HEK293 (cell line): ENCODE data around the gene USP32.

ENCODE experiments used
- CTCF ChIA-PET: fragments of 350-600 bp; formaldehyde crosslinking; extraction: SDS; loops from one replicate; lab custom pipeline; 2021; ENCODE audit warnings: antibody characterized with exemption; lab: Yijun Ruan, JAX
- POLR2A ChIA-PET: fragments of 300-600 bp; formaldehyde crosslinking; extraction: SDS; loops from one replicate; lab custom pipeline; 2020; ENCODE audit warnings: antibody characterized with exemption, inconsistent platforms; lab: Yijun Ruan, JAX
- H3K27ac ChIP-seq: fragments of 200-500 bp; sonication (Bioruptor generic); 2 replicates; pipeline ENCODE4 v1.5.1; 2014; ENCODE audit warnings: low read depth, low read length, control low read depth, inconsistent platforms; ENCODE audit errors: extremely low read depth
- H3K36me3 ChIP-seq, 2 experiments: fragments of 200-500 bp in 1 of 2; sonication (Bioruptor generic) in 1 of 2; 1 replicate in 1 of 2; 2 replicates in 1 of 2; pipeline ENCODE4 v1.5.1; 2014 to 2017; ENCODE audit warnings: inconsistent platforms in 2 of 2, low read length in 2 of 2; ENCODE audit not compliant: control insufficient read depth in 2 of 2, insufficient read depth in 1 of 2
- H3K4me1 ChIP-seq: fragments of 200-500 bp; sonication (Bioruptor generic); 2 replicates; pipeline ENCODE4 v1.5.1; 2014; ENCODE audit warnings: mild to moderate bottlenecking, low read length, inconsistent platforms; ENCODE audit not compliant: control insufficient read depth, insufficient read depth
- H3K4me3 ChIP-seq: 2 replicates; pipeline ENCODE4 v1.5.1; 2011; ENCODE audit warnings: low read depth, mild to moderate bottlenecking, control low read depth, low read length, moderate library complexity
- H3K9me3 ChIP-seq: fragments of 200-500 bp; sonication (Bioruptor generic); 2 replicates; pipeline ENCODE4 v1.5.1; 2014; ENCODE audit warnings: low read depth, low read length, inconsistent platforms; ENCODE audit not compliant: control insufficient read depth, insufficient read depth
- KLF10 ChIP-seq: fragments of 450-650 bp; IDR thresholded peaks from 2 replicates; pipeline ENCODE4 v1.5.1; 2018; ENCODE audit warnings: missing biosample characterization, mild to moderate bottlenecking, missing genetic modification characterization
- KLF9 ChIP-seq: fragments of 450-650 bp; formaldehyde crosslinking; IDR thresholded peaks from 2 replicates; pipeline ENCODE4 v1.5.1; 2016; ENCODE audit warnings: missing biosample characterization, missing genetic modification characterization, low read depth
- MYNN ChIP-seq: fragments of 450-650 bp; formaldehyde crosslinking; IDR thresholded peaks from 2 replicates; pipeline ENCODE4 v1.5.1; 2016; ENCODE audit warnings: missing biosample characterization, missing genetic modification characterization, borderline replicate concordance
- OSR2 ChIP-seq: fragments of 450-650 bp; formaldehyde crosslinking; IDR thresholded peaks from 2 replicates; pipeline ENCODE4 v1.5.1; 2016; ENCODE audit warnings: missing biosample characterization, missing genetic modification characterization
- OVOL3 ChIP-seq: fragments of 450-650 bp; formaldehyde crosslinking; IDR thresholded peaks from 2 replicates; pipeline ENCODE4 v1.5.1; 2016; ENCODE audit warnings: missing biosample characterization, missing genetic modification characterization
- REPIN1 ChIP-seq: fragments of 450-650 bp; formaldehyde crosslinking; IDR thresholded peaks from 2 replicates; pipeline ENCODE4 v1.5.1; 2017; ENCODE audit warnings: missing biosample characterization, missing genetic modification characterization, low read depth
- SCRT2 ChIP-seq: fragments of 450-650 bp; formaldehyde crosslinking; IDR thresholded peaks from 2 replicates; pipeline ENCODE4 v1.5.1; 2016; ENCODE audit warnings: missing biosample characterization, missing genetic modification characterization
- SP3 ChIP-seq: fragments of 450-650 bp; formaldehyde crosslinking; IDR thresholded peaks from 2 replicates; pipeline ENCODE4 v1.5.1; 2016; ENCODE audit warnings: missing biosample characterization, missing genetic modification characterization
- ZBTB1 ChIP-seq: fragments of 450-650 bp; formaldehyde crosslinking; IDR thresholded peaks from 2 replicates; pipeline ENCODE4 v1.5.1; 2016; ENCODE audit warnings: missing biosample characterization, missing genetic modification characterization
- ZBTB17 ChIP-seq: fragments of 450-650 bp; formaldehyde crosslinking; IDR thresholded peaks from 2 replicates; pipeline ENCODE4 v1.5.1; 2016; ENCODE audit warnings: missing biosample characterization, missing genetic modification characterization
- ZBTB7A ChIP-seq: fragments of 450-650 bp; formaldehyde crosslinking; IDR thresholded peaks from 2 replicates; pipeline ENCODE4 v1.5.1; 2016; ENCODE audit warnings: low read depth, missing biosample characterization, missing genetic modification characterization
- ZNF221 ChIP-seq: fragments of 450-650 bp; formaldehyde crosslinking; IDR thresholded peaks from 2 replicates; pipeline ENCODE4 v1.5.1; 2017; ENCODE audit warnings: missing biosample characterization, missing genetic modification characterization, borderline replicate concordance
- ZNF24 ChIP-seq: fragments of 450-650 bp; formaldehyde crosslinking; IDR thresholded peaks from 2 replicates; pipeline ENCODE4 v1.5.1; 2016; ENCODE audit warnings: missing biosample characterization, missing genetic modification characterization
- ZNF335 ChIP-seq: fragments of 450-650 bp; formaldehyde crosslinking; conservative IDR thresholded peaks from 2 replicates; pipeline ENCODE4 v1.5.1; 2016; ENCODE audit warnings: missing biosample characterization, missing genetic modification characterization
- ZNF423 ChIP-seq: fragments of 450-650 bp; formaldehyde crosslinking; IDR thresholded peaks from 2 replicates; pipeline ENCODE4 v1.5.1; 2016; ENCODE audit warnings: missing biosample characterization, missing genetic modification characterization
- ZNF501 ChIP-seq: fragments of 450-650 bp; formaldehyde crosslinking; IDR thresholded peaks from 2 replicates; pipeline ENCODE4 v1.5.1; 2016; ENCODE audit warnings: missing biosample characterization, missing genetic modification characterization
- ZNF639 ChIP-seq: fragments of 450-650 bp; formaldehyde crosslinking; IDR thresholded peaks from 2 replicates; pipeline ENCODE4 v1.5.1; 2016; ENCODE audit warnings: missing biosample characterization, missing genetic modification characterization
- ZNF701 ChIP-seq: fragments of 450-650 bp; formaldehyde crosslinking; IDR thresholded peaks from 2 replicates; pipeline ENCODE4 v1.5.1; 2016; ENCODE audit warnings: missing biosample characterization, missing genetic modification characterization
- TF ChIP-seq, protein P1 (sequence below): fragments of 450-650 bp; formaldehyde crosslinking; IDR thresholded peaks from 2 replicates; pipeline ENCODE4 v1.5.1; 2016; ENCODE audit warnings: missing biosample characterization, missing genetic modification characterization
- TF ChIP-seq, protein P2 (sequence below): fragments of 450-650 bp; formaldehyde crosslinking; IDR thresholded peaks from 2 replicates; pipeline ENCODE4 v1.5.1; 2017; ENCODE audit warnings: missing biosample characterization, missing genetic modification characterization
- TF ChIP-seq, protein P3 (sequence below): fragments of 450-650 bp; formaldehyde crosslinking; IDR thresholded peaks from 2 replicates; pipeline ENCODE4 v1.5.1; 2017; ENCODE audit warnings: missing biosample characterization, missing genetic modification characterization
- TF ChIP-seq, protein P4 (sequence below): fragments of 450-650 bp; formaldehyde crosslinking; IDR thresholded peaks from 2 replicates; pipeline ENCODE4 v1.5.1; 2016; ENCODE audit warnings: missing biosample characterization, missing genetic modification characterization

The USP32 gene

DNA sequence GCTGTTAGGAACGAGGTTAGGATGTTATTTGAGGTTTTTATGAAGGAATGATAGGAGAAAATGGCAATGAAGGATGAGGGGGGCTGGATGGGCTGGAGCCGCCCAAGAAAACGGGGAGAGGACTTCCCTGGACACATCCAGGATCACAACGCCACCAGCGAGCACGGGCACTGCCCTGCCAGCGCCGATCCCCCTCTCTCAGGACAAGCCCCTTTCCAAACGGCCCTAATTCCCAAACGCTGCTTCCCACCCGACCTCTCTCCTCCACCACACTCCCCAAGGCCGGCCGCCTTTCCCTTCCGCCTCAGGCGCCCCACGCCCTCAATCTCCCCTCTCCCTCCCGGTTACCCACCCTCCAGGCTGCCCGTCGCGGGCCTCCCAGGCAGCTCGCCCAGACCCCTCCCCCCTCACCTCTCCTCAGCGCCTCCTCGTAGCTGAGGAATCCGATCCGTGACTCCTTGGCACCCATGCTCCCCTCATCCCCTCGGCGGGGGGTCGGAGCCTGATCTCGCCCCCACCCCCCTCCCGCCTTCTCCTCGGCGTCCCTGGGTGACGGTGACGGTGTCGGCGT lies 377 bp downstream of the USP32 start (continued):
- peak; percentile 73; the same call in 1 of the 2 replicates for TF ChIP-seq REPIN1
- TF ChIP-seq ZNF639 (tag by site-specific recombination), result no peak; the same call in 1 of the 2 replicates
- TF ChIP-seq ZNF701 (tag by site-specific recombination), result 0 out of 2 replicates have a peak, but pooled peaks have one; percentile 54
- TF ChIP-seq KLF10 (tag by site-specific recombination), result no peak
- TF ChIP-seq, protein P1, sequence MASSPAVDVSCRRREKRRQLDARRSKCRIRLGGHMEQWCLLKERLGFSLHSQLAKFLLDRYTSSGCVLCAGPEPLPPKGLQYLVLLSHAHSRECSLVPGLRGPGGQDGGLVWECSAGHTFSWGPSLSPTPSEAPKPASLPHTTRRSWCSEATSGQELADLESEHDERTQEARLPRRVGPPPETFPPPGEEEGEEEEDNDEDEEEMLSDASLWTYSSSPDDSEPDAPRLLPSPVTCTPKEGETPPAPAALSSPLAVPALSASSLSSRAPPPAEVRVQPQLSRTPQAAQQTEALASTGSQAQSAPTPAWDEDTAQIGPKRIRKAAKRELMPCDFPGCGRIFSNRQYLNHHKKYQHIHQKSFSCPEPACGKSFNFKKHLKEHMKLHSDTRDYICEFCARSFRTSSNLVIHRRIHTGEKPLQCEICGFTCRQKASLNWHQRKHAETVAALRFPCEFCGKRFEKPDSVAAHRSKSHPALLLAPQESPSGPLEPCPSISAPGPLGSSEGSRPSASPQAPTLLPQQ (tag by site-specific recombination), result peak; percentile 10; the same call in 1 of the 2 replicates
- no peak for TF ChIP-seq OVOL3 (tag by site-specific recombination)
- TF ChIP-seq ZNF24 (tag by site-specific recombination), result peak; percentile 12; the same call in 1 of the 2 replicates
- peak; percentile 89 for TF ChIP-seq ZNF423 (tag by site-specific recombination)
- TF ChIP-seq ZNF221, result no peak
- TF ChIP-seq ZNF335 (tag by site-specific recombination), result peak; percentile 96

DNA sequence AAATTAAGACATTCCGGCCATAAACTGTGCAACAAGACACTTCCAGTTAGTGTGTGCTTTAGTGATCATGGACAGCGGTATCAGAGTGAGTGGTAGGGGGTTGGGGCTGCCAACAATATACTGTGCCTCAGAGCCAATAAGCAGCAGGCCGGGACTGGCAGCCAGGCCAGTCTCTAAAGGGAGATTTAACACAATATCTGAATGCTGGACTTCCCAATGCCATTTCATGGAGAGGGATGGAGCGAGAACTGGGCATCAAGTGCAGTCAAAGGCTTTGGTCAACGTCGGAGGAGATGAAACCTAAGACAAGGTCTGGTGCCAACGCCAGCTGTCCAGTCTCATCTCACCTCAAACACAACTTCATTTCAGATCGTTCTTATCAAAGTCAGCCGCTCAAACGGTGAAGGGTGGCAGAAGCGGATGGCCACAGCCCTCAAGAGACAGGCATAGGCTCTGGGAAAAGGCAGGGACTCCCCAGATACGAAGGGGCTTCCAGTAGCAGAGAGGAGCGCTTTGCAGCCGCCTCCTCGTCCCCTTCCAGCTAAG lies 935 bp downstream of the USP32 start:
- peaks cover 12% of the 10 kb centered on the region for H3K4me1 ChIP-seq
- TF ChIP-seq ZBTB1 (tag by site-specific recombination), result no peak
- no peak for TF ChIP-seq SP3 (tag by site-specific recombination)
- TF ChIP-seq OSR2 (tag by site-specific recombination), result no peak
- TF ChIP-seq, protein P2, sequence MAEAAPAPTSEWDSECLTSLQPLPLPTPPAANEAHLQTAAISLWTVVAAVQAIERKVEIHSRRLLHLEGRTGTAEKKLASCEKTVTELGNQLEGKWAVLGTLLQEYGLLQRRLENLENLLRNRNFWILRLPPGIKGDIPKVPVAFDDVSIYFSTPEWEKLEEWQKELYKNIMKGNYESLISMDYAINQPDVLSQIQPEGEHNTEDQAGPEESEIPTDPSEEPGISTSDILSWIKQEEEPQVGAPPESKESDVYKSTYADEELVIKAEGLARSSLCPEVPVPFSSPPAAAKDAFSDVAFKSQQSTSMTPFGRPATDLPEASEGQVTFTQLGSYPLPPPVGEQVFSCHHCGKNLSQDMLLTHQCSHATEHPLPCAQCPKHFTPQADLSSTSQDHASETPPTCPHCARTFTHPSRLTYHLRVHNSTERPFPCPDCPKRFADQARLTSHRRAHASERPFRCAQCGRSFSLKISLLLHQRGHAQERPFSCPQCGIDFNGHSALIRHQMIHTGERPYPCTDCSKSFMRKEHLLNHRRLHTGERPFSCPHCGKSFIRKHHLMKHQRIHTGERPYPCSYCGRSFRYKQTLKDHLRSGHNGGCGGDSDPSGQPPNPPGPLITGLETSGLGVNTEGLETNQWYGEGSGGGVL (tag by site-specific recombination), result no peak
- TF ChIP-seq, protein P3, sequence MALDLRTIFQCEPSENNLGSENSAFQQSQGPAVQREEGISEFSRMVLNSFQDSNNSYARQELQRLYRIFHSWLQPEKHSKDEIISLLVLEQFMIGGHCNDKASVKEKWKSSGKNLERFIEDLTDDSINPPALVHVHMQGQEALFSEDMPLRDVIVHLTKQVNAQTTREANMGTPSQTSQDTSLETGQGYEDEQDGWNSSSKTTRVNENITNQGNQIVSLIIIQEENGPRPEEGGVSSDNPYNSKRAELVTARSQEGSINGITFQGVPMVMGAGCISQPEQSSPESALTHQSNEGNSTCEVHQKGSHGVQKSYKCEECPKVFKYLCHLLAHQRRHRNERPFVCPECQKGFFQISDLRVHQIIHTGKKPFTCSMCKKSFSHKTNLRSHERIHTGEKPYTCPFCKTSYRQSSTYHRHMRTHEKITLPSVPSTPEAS (tag by site-specific recombination), result peak; percentile 48
- TF ChIP-seq MYNN (tag by site-specific recombination), result no peak
- TF ChIP-seq, protein P4, sequence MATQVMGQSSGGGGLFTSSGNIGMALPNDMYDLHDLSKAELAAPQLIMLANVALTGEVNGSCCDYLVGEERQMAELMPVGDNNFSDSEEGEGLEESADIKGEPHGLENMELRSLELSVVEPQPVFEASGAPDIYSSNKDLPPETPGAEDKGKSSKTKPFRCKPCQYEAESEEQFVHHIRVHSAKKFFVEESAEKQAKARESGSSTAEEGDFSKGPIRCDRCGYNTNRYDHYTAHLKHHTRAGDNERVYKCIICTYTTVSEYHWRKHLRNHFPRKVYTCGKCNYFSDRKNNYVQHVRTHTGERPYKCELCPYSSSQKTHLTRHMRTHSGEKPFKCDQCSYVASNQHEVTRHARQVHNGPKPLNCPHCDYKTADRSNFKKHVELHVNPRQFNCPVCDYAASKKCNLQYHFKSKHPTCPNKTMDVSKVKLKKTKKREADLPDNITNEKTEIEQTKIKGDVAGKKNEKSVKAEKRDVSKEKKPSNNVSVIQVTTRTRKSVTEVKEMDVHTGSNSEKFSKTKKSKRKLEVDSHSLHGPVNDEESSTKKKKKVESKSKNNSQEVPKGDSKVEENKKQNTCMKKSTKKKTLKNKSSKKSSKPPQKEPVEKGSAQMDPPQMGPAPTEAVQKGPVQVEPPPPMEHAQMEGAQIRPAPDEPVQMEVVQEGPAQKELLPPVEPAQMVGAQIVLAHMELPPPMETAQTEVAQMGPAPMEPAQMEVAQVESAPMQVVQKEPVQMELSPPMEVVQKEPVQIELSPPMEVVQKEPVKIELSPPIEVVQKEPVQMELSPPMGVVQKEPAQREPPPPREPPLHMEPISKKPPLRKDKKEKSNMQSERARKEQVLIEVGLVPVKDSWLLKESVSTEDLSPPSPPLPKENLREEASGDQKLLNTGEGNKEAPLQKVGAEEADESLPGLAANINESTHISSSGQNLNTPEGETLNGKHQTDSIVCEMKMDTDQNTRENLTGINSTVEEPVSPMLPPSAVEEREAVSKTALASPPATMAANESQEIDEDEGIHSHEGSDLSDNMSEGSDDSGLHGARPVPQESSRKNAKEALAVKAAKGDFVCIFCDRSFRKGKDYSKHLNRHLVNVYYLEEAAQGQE (tag by site-specific recombination), result peak; percentile 81
- 0 out of 2 replicates have a peak, but pooled peaks have one; percentile 58 for TF ChIP-seq SCRT2
- no peak for TF ChIP-seq KLF9 (tag by site-specific recombination)
- no peak for TF ChIP-seq ZBTB7A (tag by site-specific recombination)
- 0 out of 2 replicates have a peak, but pooled peaks have one; percentile 2 for TF ChIP-seq ZNF501
- peak; percentile 40; the same call in 1 of the 2 replicates for TF ChIP-seq ZBTB17 (tag by site-specific recombination)
- no peaks in the 10 kb centered on the region for H3K36me3 ChIP-seq
- H3K9me3 ChIP-seq, result no peaks in the 10 kb centered on the region
- peak overlapping the region; percentile 88 for H3K4me3 ChIP-seq
- CTCF ChIA-PET, result interaction anchor here (1.3 kb wide), 1 partner anchor 34 kb away, joined by 3 read pairs; no protein-coding TSS in a partner anchor
- POLR2A ChIA-PET, result interaction anchor here (0.6 to 1.8 kb wide), 8 partner anchors 9 to 159 kb away, joined by 3 to 9 read pairs (median 4); partner anchors contain the start of gene APPBP2
- peak overlapping the region; percentile 91 for H3K27ac ChIP-seq
